K562 (cell line): Measurements from ENCODE around the gene CCSER1.

Source experiments
- BHLHE40 ChIP-seq: IDR thresholded peaks from 2 replicates; pipeline ENCODE4 v1.6.1; 2011; ENCODE audit warnings: low read length, improper control_type of control experiment
- HNRNPUL1 ChIP-seq: fragments of 200-400 bp; formaldehyde crosslinking; IDR thresholded peaks from 2 replicates; pipeline ENCODE4 v1.6.1; 2017; ENCODE audit warnings: low read length
- JUNB ChIP-seq: fragments of 450-650 bp; formaldehyde crosslinking; conservative IDR thresholded peaks from 2 replicates; pipeline ENCODE4 v1.4.0; 2020; ENCODE audit warnings: mild to moderate bottlenecking
- MYC ChIP-seq, 2 experiments: fragments of 250-450 bp in 1 of 2; sonication (Bioruptor Pico) in 1 of 2; IDR thresholded peaks; 2 replicates each; pipeline versions ENCODE4 v1.5.1 to v1.6.1; 2012 to 2021; ENCODE audit warnings: low read depth in 2 of 2, borderline replicate concordance in 1 of 2, improper control_type of control experiment in 1 of 2, low read length in 1 of 2, mild to moderate bottlenecking in 1 of 2, moderate library complexity in 1 of 2
- RBM22 ChIP-seq: fragments of 200-400 bp; formaldehyde crosslinking; IDR thresholded peaks from 2 replicates; pipeline ENCODE4 v1.6.1; 2018; ENCODE audit warnings: low read length, low read depth; ENCODE audit not compliant: poor library complexity, severe bottlenecking
- REST ChIP-seq, 2 experiments: fragments of 450-650 bp; formaldehyde crosslinking in 1 of 2; IDR thresholded peaks; 2 replicates each; pipeline versions ENCODE4 v1.4.0 to v1.6.1; 2014 to 2020; ENCODE audit warnings: mild to moderate bottlenecking in 2 of 2, borderline replicate concordance in 1 of 2, low read depth in 1 of 2
- SIN3B ChIP-seq: fragments of 450-650 bp; IDR thresholded peaks from 2 replicates; pipeline ENCODE4 v1.6.1; 2017; ENCODE audit warnings: low read depth, mild to moderate bottlenecking, moderate library complexity
- SMC3 ChIP-seq: conservative IDR thresholded peaks from 2 replicates; pipeline ENCODE4 v1.6.1; 2011; ENCODE audit warnings: low read depth, low read length, improper control_type of control experiment; ENCODE audit not compliant: insufficient read depth
- STAT5A ChIP-seq: IDR thresholded peaks from 2 replicates; pipeline ENCODE4 v1.6.1; 2012; ENCODE audit warnings: low read length, inconsistent platforms, borderline replicate concordance
- TFAP4 ChIP-seq: sonication (generic); formaldehyde crosslinking; IDR thresholded peaks from 2 replicates; pipeline ENCODE4 v1.8.0; 2022; ENCODE audit warnings: missing genetic modification reagents, mild to moderate bottlenecking, moderate library complexity, borderline replicate concordance
- ZNF274 ChIP-seq: IDR thresholded peaks from 2 replicates; pipeline ENCODE4 v1.6.1; 2011; ENCODE audit warnings: low read depth, mild to moderate bottlenecking, low read length, moderate library complexity, borderline replicate concordance
- ZNF707 ChIP-seq: fragments of 250-450 bp; sonication (Bioruptor Pico); conservative IDR thresholded peaks from 2 replicates; pipeline ENCODE4 v1.8.0; 2022; ENCODE audit warnings: inconsistent platforms, mild to moderate bottlenecking, moderate library complexity
- TF ChIP-seq, protein P1 (sequence below), 3 experiments: IDR thresholded peaks in 2 of 3; conservative IDR thresholded peaks in 1 of 3; 2 replicates each; pipeline ENCODE4 v1.5.1; 2011 to 2012; ENCODE audit warnings: low read length in 3 of 3, mild to moderate bottlenecking in 3 of 3, control low read depth in 2 of 3, improper control_type of control experiment in 1 of 3, inconsistent platforms in 1 of 3, low read depth in 1 of 3, mixed read lengths in 1 of 3, moderate library complexity in 1 of 3; ENCODE audit not compliant: insufficient read depth in 2 of 3

DNA sequence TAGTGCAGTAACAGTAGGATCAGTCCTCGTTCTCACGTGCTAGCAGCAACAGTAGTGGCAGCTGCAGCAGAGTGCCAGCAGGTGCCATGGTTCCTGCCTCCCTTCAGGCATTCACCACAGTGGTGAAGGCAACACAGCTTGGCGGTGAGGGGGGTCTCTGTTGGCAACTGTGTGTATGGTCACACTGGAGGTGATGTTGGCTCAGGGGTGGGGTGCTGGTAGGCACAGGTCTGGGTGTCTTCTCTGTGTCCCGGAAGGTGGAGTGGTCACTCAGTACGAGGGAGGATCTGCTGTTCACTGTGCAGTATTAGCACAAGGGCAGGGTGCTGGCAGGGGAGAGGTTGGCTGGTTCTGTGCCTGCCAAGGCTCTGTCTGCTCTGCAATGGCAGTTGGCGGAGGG lies 671.8 kb downstream of the CCSER1 start:
- TF ChIP-seq, protein P1, sequence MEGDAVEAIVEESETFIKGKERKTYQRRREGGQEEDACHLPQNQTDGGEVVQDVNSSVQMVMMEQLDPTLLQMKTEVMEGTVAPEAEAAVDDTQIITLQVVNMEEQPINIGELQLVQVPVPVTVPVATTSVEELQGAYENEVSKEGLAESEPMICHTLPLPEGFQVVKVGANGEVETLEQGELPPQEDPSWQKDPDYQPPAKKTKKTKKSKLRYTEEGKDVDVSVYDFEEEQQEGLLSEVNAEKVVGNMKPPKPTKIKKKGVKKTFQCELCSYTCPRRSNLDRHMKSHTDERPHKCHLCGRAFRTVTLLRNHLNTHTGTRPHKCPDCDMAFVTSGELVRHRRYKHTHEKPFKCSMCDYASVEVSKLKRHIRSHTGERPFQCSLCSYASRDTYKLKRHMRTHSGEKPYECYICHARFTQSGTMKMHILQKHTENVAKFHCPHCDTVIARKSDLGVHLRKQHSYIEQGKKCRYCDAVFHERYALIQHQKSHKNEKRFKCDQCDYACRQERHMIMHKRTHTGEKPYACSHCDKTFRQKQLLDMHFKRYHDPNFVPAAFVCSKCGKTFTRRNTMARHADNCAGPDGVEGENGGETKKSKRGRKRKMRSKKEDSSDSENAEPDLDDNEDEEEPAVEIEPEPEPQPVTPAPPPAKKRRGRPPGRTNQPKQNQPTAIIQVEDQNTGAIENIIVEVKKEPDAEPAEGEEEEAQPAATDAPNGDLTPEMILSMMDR (IDR thresholded peaks at IDR 0.05 in 2 of 3, conservative IDR thresholded peaks at IDR 0.05 in 1 of 3; ENCODE audit: insufficient read depth in 2 of 3, low read depth in 1 of 3, low read length in 3 of 3), result no peak
- TF ChIP-seq BHLHE40, result no peak
- no peak for TF ChIP-seq STAT5A
- TF ChIP-seq SIN3B, result no peak
- no peak for TF ChIP-seq HNRNPUL1
- no peak for TF ChIP-seq REST (IDR thresholded peaks at IDR 0.05; ENCODE audit: borderline replicate concordance)
- TF ChIP-seq REST (CRISPR knock-in tag; IDR thresholded peaks at IDR 0.05; ENCODE audit: low read depth), result no peak
- no peak for TF ChIP-seq JUNB (CRISPR knock-in tag)
- TF ChIP-seq MYC (IDR thresholded peaks at IDR 0.05; ENCODE audit: low read depth, low read length), result no peak
- TF ChIP-seq MYC (CRISPR knock-in tag; IDR thresholded peaks at IDR 0.05; ENCODE audit: borderline replicate concordance, low read depth), result no peak
- TF ChIP-seq ZNF274, result no peak
- TF ChIP-seq ZNF707 (CRISPR knock-in tag), result no peak
- no peak for TF ChIP-seq RBM22
- no peak for TF ChIP-seq TFAP4 (CRISPR knock-in tag)
- no peak for TF ChIP-seq SMC3
